Stimulated activated CD4-positive, alpha-beta T cell treated with anti-CD3 and anti-CD28 coated beads, Interleukin-15, amount 100 ng/mL, for 24 hours (primary cell): Measurements from ENCODE around the gene DGCR8.
"Not testable (repeated sequence)": the region's sequence is repeated elsewhere in the genome, so short reads cannot be mapped to it uniquely, and the experiment has no call there.

Experiments used
- DNase-seq: peaks from one replicate; pipeline ENCODE4 v3.0.0-alpha.2; 2020

DGCR8 gene

DNA sequence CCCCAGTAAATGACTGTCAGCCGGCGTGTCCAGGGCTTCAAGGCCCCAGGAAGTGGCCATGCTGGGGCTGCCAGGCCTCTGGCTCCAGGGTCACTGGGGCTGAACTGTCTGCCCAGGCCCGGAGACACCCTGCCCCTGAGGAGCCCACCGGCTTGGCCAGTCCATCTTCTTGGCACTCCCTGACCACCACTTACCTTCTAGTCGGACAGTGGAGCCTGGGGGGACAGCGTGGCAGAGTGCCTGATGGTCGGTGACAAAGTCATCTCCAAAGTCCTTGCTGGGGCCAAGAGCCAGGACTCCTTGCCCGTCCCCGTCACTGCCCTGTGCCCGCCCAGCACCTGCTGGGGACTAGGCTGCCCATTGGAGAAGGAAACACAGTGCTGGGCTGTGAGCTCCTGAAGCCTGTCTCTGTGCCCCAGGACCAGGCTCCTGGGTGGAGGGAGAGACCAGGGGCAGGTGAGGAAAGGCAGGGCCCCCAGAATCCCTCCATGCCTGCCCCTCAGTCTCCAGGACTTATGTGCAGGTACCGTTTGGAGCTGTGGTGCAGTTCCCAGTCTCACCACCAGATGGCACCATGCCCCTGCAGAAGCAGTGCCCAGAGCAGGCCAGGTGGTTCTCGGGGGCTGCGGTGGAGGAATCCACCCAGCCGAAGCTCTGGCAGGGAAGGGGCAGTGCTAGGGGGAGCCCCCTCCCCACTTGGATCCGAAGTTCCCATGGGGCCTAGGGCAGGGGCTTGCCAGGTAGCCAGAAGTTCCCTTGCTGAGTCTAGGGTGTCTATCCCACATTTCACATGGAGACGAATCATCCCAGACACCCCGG lies 76.8 kb downstream of the DGCR8 start:
- peak; percentile 90 for DNase-seq

DNA sequence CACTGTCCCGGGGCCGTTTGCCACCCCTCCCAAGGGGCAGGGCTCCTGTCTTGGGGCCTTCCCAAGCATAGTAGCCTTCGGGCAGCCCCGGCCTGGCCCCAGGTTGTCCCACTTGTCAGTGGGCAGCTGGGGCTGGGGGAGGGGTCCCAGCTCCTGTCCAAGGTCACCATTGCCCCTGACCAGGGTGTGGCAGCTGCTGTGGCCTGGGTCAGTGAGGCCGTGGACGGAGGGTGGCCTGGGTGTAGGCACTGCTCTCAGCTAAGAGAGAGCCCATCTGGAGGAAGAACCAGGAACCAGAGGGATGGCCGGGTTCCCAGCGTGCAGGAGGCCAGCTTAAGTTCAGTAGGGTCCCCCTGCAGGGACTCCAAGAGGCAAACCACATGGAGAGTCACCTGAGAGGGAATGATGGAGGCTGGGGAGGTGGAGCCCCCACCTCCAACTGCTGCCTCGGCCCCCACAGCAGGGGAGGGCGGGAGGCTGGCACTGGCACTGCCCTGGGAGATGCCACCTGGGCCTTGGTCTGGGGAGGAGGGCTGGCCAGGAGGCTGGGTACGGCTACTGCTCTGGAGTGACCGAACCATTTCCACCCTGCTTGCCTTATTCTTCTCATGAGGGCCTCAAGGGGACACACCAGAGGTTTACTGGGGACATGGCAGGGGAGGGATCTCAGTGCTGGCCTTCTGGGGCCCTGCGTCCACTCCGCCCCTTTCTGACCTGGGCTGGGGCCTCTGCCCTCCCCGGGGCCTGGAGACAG lies 77.6 kb downstream of the DGCR8 start:
- no peak for DNase-seq

DNA sequence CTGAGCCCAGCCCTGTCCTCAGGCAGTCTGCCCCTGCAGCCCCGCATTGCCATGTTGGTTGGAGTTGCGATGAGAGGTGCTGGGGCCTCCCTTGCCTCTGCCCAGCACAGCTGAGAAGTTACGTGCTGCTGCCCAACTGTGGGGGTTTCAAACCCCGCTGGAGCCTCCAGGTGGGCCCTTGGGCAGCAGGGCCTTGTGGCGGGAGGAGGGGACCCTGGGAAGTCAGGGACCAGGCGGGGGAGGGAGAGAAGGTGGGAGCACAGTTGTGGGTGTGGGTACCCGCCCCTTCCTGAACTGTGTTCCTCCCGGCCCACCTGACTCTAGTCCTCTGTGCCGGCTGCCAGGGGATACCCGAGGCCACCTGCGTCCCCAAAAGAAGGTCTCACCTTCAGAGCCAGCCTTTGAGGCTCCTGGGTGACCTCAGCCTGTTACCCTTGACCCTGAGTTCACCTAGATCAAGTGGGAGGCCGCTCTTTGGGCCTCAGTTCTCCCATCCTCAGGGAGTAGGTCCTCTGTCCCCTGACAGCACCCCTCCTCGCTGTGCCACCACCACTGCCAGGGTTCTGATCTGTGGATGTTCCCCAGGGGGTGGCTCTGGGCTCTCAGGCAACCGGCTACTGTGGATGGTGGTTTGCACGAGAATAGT lies 78.5 kb downstream of the DGCR8 start:
- DNase-seq = no peak

DNA sequence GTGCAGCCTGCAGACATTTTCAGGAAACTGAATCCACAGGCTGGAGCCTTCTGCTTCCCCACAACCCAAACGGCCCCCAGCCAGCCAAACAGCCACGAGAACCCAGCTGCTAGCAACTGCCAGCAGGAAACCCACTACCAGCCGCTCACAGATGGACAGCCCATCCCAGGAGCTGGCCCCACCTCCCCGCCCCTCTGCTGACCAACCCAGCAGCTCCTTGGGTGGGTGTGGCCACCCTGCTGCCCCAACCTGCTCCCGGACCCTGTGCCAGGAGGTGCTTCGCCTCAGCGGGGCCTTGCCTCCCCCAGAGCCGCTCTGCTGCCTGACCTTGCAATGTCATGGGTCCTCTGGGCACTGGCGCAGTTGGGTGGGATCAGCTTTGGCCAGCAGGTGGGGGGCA lies 79.0 kb downstream of the DGCR8 start:
- DNase-seq = no peak

DNA sequence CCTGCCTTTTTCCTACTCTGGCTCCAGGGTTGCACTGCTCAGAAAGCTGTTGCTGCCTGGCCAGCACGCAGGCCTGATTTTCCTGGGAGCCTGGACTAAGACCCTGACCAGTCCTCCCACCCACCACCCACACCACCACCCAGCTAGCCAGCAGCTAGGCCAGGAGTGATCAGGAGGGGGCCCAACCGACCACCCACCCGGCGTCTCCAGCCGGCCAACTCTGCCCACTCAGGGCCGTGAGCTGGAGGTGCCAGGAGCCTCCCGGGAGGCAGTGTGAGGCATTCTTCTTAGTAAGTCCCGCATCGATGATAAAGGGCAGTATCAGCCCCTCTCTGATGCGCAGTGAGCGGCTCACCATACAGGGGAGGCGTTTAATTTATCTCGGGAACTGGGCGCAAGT lies 79.5 kb downstream of the DGCR8 start:
- not testable (repeated sequence) for DNase-seq

DNA sequence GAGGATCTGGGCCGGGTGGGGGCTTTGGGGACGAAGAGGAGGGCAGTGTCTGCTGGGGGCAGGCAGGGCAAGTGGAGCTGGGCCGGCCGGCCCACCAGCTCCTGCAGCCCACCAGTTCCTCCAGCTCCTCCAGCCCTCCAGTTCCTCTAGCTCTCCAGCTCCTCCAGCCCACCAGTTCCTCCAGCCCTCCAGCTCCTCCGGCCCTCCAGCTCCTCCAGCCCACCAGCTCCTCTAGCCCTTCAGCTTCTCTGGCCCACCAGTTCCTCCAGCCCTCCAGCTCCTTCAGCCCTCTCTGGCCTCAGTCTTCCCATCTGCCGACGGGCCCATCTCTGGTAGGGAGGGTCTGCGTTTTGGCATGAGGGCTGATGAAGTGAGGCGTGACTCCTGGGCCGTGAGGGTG lies 80.0 kb downstream of the DGCR8 start:
- no peak for DNase-seq
